Stimulated activated naive B cell treated with anti-CD40 and anti-IgM and Interleukin-4, amounts not matched to agents 10 μg/mL and 1 μg/mL and 100 μg/mL, for 72 hours (primary cell): ENCODE measurements around the gene SOHLH1.

Experiments used
- ATAC-seq, 2 donors: fragments of 150-1000 bp; cut with Tn5 transposase; replicated peaks; 2 replicates each; pipeline ENCODE4 v1.10.0; 2021; ENCODE audit warnings: moderate library complexity in 1 of 2
- DNase-seq: peaks from one replicate; pipeline ENCODE4 v3.0.0; 2021
- H3K27ac Mint-ChIP-seq: one replicate; pipeline ENCODE4 v1.8.0; 2022; ENCODE audit warnings: mild to moderate bottlenecking, mixed read lengths
- H3K27me3 Mint-ChIP-seq, 2 donors: one replicate each; pipeline ENCODE4 v1.8.0; 2022; ENCODE audit warnings: mixed read lengths in 2 of 2
- H3K36me3 Mint-ChIP-seq, 2 donors: one replicate each; pipeline ENCODE4 v1.8.0; 2022; ENCODE audit warnings: mixed read lengths in 2 of 2, mild to moderate bottlenecking in 1 of 2
- H3K4me1 Mint-ChIP-seq, 2 donors: one replicate each; pipeline ENCODE4 v1.8.0; 2022; ENCODE audit warnings: mixed read lengths in 2 of 2, mild to moderate bottlenecking in 1 of 2
- H3K4me3 Mint-ChIP-seq, 2 donors: one replicate each; pipeline ENCODE4 v1.8.0; 2022; ENCODE audit warnings: mild to moderate bottlenecking in 2 of 2, mixed read lengths in 2 of 2, moderate library complexity in 1 of 2
- H3K9me3 Mint-ChIP-seq, 2 donors: one replicate each; pipeline ENCODE4 v1.8.0; 2022; ENCODE audit warnings: mixed read lengths in 2 of 2, mild to moderate bottlenecking in 1 of 2

Gene SOHLH1

GRCh38 chr9:135657416-135657815, 41.9 kb downstream of the SOHLH1 start:
- peaks cover 0 to 2% of the 10 kb centered on the region in 2 donors for H3K9me3 Mint-ChIP-seq
- no peaks in the 10 kb centered on the region for H3K4me1 Mint-ChIP-seq
- H3K27me3 Mint-ChIP-seq: peaks cover 4 to 6% of the 10 kb centered on the region in 2 donors
- DNase-seq (no peak), ATAC-seq (no peak)
- no peaks in the 10 kb centered on the region for H3K36me3 Mint-ChIP-seq
- no peak overlapping the region for H3K27ac Mint-ChIP-seq
- H3K4me3 Mint-ChIP-seq: no peak overlapping the region

GRCh38 chr9:135655317-135655716, 44.0 kb downstream of the SOHLH1 start:
- H3K36me3 Mint-ChIP-seq: no peaks in the 10 kb centered on the region
- DNase-seq (no peak), ATAC-seq (no peak)
- H3K4me1 Mint-ChIP-seq: no peaks in the 10 kb centered on the region
- no peak overlapping the region for H3K27ac Mint-ChIP-seq
- peaks cover 6 to 11% of the 10 kb centered on the region in 2 donors for H3K27me3 Mint-ChIP-seq
- H3K9me3 Mint-ChIP-seq: peaks cover 4 to 7% of the 10 kb centered on the region in 2 donors
- no peak overlapping the region for H3K4me3 Mint-ChIP-seq

GRCh38 chr9:135650408-135650807, 48.9 kb downstream of the SOHLH1 start:
- Mint-ChIP-seq H3K9me3 (peaks cover 23 to 24% of the 10 kb centered on the region in 2 donors), H3K36me3 (peaks cover 5 to 9% of the 10 kb centered on the region in 2 donors), H3K27ac (no peak overlapping the region), H3K4me3 (no peak overlapping the region), H3K27me3 (peaks cover 0 to 9% of the 10 kb centered on the region in 2 donors), H3K4me1 (no peaks in the 10 kb centered on the region)
- DNase-seq: no peak
- no peak for ATAC-seq

GRCh38 chr9:135649508-135649907, 49.8 kb downstream of the SOHLH1 start:
- Mint-ChIP-seq H3K27ac (no peak overlapping the region), H3K27me3 (peaks cover 0 to 9% of the 10 kb centered on the region in 2 donors), H3K4me1 (no peaks in the 10 kb centered on the region), H3K9me3 (peaks cover 31 to 32% of the 10 kb centered on the region in 2 donors), H3K36me3 (peaks cover 9 to 10% of the 10 kb centered on the region in 2 donors), H3K4me3 (no peak overlapping the region)
- no peak for ATAC-seq
- no peak for DNase-seq

GRCh38 chr9:135648494-135649410, 50.5 kb downstream of the SOHLH1 start:
- Mint-ChIP-seq H3K4me1 (no peaks in the 10 kb centered on the region), H3K27me3 (peaks cover 0 to 9% of the 10 kb centered on the region in 2 donors), H3K36me3 (peaks cover 9 to 11% of the 10 kb centered on the region in 2 donors), H3K4me3 (no peak overlapping the region), H3K9me3 (peaks cover 35 to 36% of the 10 kb centered on the region in 2 donors), H3K27ac (no peak overlapping the region)
- ATAC-seq (no peak), DNase-seq (no peak)

- DNase-seq: no peak
- Mint-ChIP-seq H3K4me1 (no peaks in the 10 kb centered on the region), H3K27ac (no peak overlapping the region), H3K9me3 (peaks cover 40 to 43% of the 10 kb centered on the region in 2 donors), H3K4me3 (no peak overlapping the region), H3K36me3 (peaks cover 9 to 11% of the 10 kb centered on the region in 2 donors), H3K27me3 (peaks cover 0 to 9% of the 10 kb centered on the region in 2 donors)
- ATAC-seq: no peak
Observed at GRCh38 chr9:135647884-135648283, 51.4 kb downstream of the SOHLH1 start.

GRCh38 chr9:135644631-135645218, 54.6 kb downstream of the SOHLH1 start:
- peaks cover 11 to 13% of the 10 kb centered on the region in 2 donors for H3K36me3 Mint-ChIP-seq
- H3K9me3 Mint-ChIP-seq: peaks cover 34 to 39% of the 10 kb centered on the region in 2 donors
- H3K4me3 Mint-ChIP-seq: no peak overlapping the region
- DNase-seq: no peak
- no peak for ATAC-seq
- H3K27ac Mint-ChIP-seq: no peak overlapping the region
- H3K4me1 Mint-ChIP-seq: no peaks in the 10 kb centered on the region
- H3K27me3 Mint-ChIP-seq: peaks cover 10 to 13% of the 10 kb centered on the region in 2 donors
